HEK293 (cell line): ENCODE measurements around the gene PRUNE2.

Experiments
- CTCF ChIA-PET: fragments of 350-600 bp; formaldehyde crosslinking; extraction: SDS; loops from one replicate; lab custom pipeline; 2021; ENCODE audit warnings: antibody characterized with exemption; lab: Yijun Ruan, JAX
- POLR2A ChIA-PET: fragments of 300-600 bp; formaldehyde crosslinking; extraction: SDS; loops from one replicate; lab custom pipeline; 2020; ENCODE audit warnings: antibody characterized with exemption, inconsistent platforms; lab: Yijun Ruan, JAX
- H3K27ac ChIP-seq: fragments of 200-500 bp; sonication (Bioruptor generic); 2 replicates; pipeline ENCODE4 v1.5.1; 2014; ENCODE audit warnings: low read depth, low read length, control low read depth, inconsistent platforms; ENCODE audit errors: extremely low read depth
- H3K36me3 ChIP-seq, 2 experiments: fragments of 200-500 bp in 1 of 2; sonication (Bioruptor generic) in 1 of 2; 1 replicate in 1 of 2; 2 replicates in 1 of 2; pipeline ENCODE4 v1.5.1; 2014 to 2017; ENCODE audit warnings: inconsistent platforms in 2 of 2, low read length in 2 of 2; ENCODE audit not compliant: control insufficient read depth in 2 of 2, insufficient read depth in 1 of 2
- H3K4me1 ChIP-seq: fragments of 200-500 bp; sonication (Bioruptor generic); 2 replicates; pipeline ENCODE4 v1.5.1; 2014; ENCODE audit warnings: mild to moderate bottlenecking, low read length, inconsistent platforms; ENCODE audit not compliant: control insufficient read depth, insufficient read depth
- H3K4me3 ChIP-seq: 2 replicates; pipeline ENCODE4 v1.5.1; 2011; ENCODE audit warnings: low read depth, mild to moderate bottlenecking, control low read depth, low read length, moderate library complexity
- H3K9me3 ChIP-seq: fragments of 200-500 bp; sonication (Bioruptor generic); 2 replicates; pipeline ENCODE4 v1.5.1; 2014; ENCODE audit warnings: low read depth, low read length, inconsistent platforms; ENCODE audit not compliant: control insufficient read depth, insufficient read depth
- IKZF3 ChIP-seq: fragments of 450-650 bp; IDR thresholded peaks from 2 replicates; pipeline ENCODE4 v1.5.0; 2018; ENCODE audit warnings: missing biosample characterization, mild to moderate bottlenecking, missing genetic modification characterization, moderate library complexity
- MZF1 ChIP-seq: fragments of 450-650 bp; formaldehyde crosslinking; IDR thresholded peaks from 2 replicates; pipeline ENCODE4 v1.5.1; 2017; ENCODE audit warnings: missing biosample characterization, missing genetic modification characterization, borderline replicate concordance
- OSR2 ChIP-seq: fragments of 450-650 bp; formaldehyde crosslinking; IDR thresholded peaks from 2 replicates; pipeline ENCODE4 v1.5.1; 2016; ENCODE audit warnings: missing biosample characterization, missing genetic modification characterization
- REPIN1 ChIP-seq: fragments of 450-650 bp; formaldehyde crosslinking; IDR thresholded peaks from 2 replicates; pipeline ENCODE4 v1.5.1; 2017; ENCODE audit warnings: missing biosample characterization, missing genetic modification characterization, low read depth
- ZBTB20 ChIP-seq: fragments of 450-650 bp; formaldehyde crosslinking; IDR thresholded peaks from 2 replicates; pipeline ENCODE4 v1.5.1; 2016; ENCODE audit warnings: missing biosample characterization, missing genetic modification characterization
- ZFP3 ChIP-seq: fragments of 450-650 bp; formaldehyde crosslinking; IDR thresholded peaks from 2 replicates; pipeline ENCODE4 v1.5.1; 2016; ENCODE audit warnings: low read depth, missing biosample characterization, missing genetic modification characterization
- ZFP69B ChIP-seq: fragments of 450-650 bp; formaldehyde crosslinking; IDR thresholded peaks from 2 replicates; pipeline ENCODE4 v1.5.1; 2016; ENCODE audit warnings: missing biosample characterization, missing genetic modification characterization
- ZNF114 ChIP-seq: fragments of 450-650 bp; formaldehyde crosslinking; IDR thresholded peaks from 2 replicates; pipeline ENCODE4 v1.5.0; 2017; ENCODE audit warnings: missing biosample characterization, missing genetic modification characterization
- ZNF157 ChIP-seq: fragments of 450-650 bp; formaldehyde crosslinking; IDR thresholded peaks from 2 replicates; pipeline ENCODE4 v1.5.1; 2016; ENCODE audit warnings: missing biosample characterization, missing genetic modification characterization
- ZNF214 ChIP-seq: fragments of 450-650 bp; formaldehyde crosslinking; IDR thresholded peaks from 2 replicates; pipeline ENCODE4 v1.5.1; 2017; ENCODE audit warnings: missing biosample characterization, mild to moderate bottlenecking, missing genetic modification characterization, borderline replicate concordance
- ZNF221 ChIP-seq: fragments of 450-650 bp; formaldehyde crosslinking; IDR thresholded peaks from 2 replicates; pipeline ENCODE4 v1.5.1; 2017; ENCODE audit warnings: missing biosample characterization, missing genetic modification characterization, borderline replicate concordance
- ZNF239 ChIP-seq: fragments of 450-650 bp; formaldehyde crosslinking; IDR thresholded peaks from 2 replicates; pipeline ENCODE4 v1.5.1; 2016; ENCODE audit warnings: missing biosample characterization, missing genetic modification characterization
- ZNF266 ChIP-seq: fragments of 450-650 bp; formaldehyde crosslinking; IDR thresholded peaks from 2 replicates; pipeline ENCODE4 v1.5.1; 2016; ENCODE audit warnings: missing biosample characterization, missing genetic modification characterization, low read depth
- ZNF280D ChIP-seq: fragments of 450-650 bp; formaldehyde crosslinking; IDR thresholded peaks from 2 replicates; pipeline ENCODE4 v1.5.1; 2016; ENCODE audit warnings: missing biosample characterization, missing genetic modification characterization
- ZNF394 ChIP-seq: fragments of 450-650 bp; formaldehyde crosslinking; IDR thresholded peaks from 2 replicates; pipeline ENCODE4 v1.5.1; 2016; ENCODE audit warnings: missing biosample characterization, missing genetic modification characterization, mild to moderate bottlenecking, moderate library complexity, borderline replicate concordance
- ZNF514 ChIP-seq: fragments of 450-650 bp; formaldehyde crosslinking; IDR thresholded peaks from 2 replicates; pipeline ENCODE4 v1.5.1; 2016; ENCODE audit warnings: missing biosample characterization, missing genetic modification characterization
- ZNF610 ChIP-seq: fragments of 450-650 bp; formaldehyde crosslinking; IDR thresholded peaks from 2 replicates; pipeline ENCODE4 v1.5.1; 2016; ENCODE audit warnings: missing biosample characterization, missing genetic modification characterization, borderline replicate concordance
- ZNF660 ChIP-seq: fragments of 450-650 bp; IDR thresholded peaks from 2 replicates; pipeline ENCODE4 v1.5.1; 2018; ENCODE audit warnings: missing biosample characterization, mild to moderate bottlenecking, missing genetic modification characterization
- ZNF768 ChIP-seq: fragments of 450-650 bp; formaldehyde crosslinking; IDR thresholded peaks from 2 replicates; pipeline ENCODE4 v1.5.1; 2018; ENCODE audit warnings: missing biosample characterization, mild to moderate bottlenecking, missing genetic modification characterization
- ZNF776 ChIP-seq: fragments of 450-650 bp; formaldehyde crosslinking; IDR thresholded peaks from 2 replicates; pipeline ENCODE4 v1.5.0; 2017; ENCODE audit warnings: missing biosample characterization, missing genetic modification characterization, borderline replicate concordance
- ZNF785 ChIP-seq: fragments of 450-650 bp; formaldehyde crosslinking; IDR thresholded peaks from 2 replicates; pipeline ENCODE4 v1.5.1; 2016; ENCODE audit warnings: missing biosample characterization, missing genetic modification characterization
- ZSCAN30 ChIP-seq: fragments of 450-650 bp; IDR thresholded peaks from 2 replicates; pipeline ENCODE4 v1.5.1; 2018; ENCODE audit warnings: missing biosample characterization, mild to moderate bottlenecking, missing genetic modification characterization, moderate library complexity
- TF ChIP-seq, protein P1 (sequence below): fragments of 450-650 bp; formaldehyde crosslinking; IDR thresholded peaks from 2 replicates; pipeline ENCODE4 v1.5.1; 2017; ENCODE audit warnings: missing biosample characterization, missing genetic modification characterization
- TF ChIP-seq, protein P2 (sequence below): fragments of 450-650 bp; formaldehyde crosslinking; IDR thresholded peaks from 2 replicates; pipeline ENCODE4 v1.5.1; 2016; ENCODE audit warnings: missing biosample characterization, missing genetic modification characterization
- TF ChIP-seq, protein P3 (sequence below): fragments of 450-650 bp; formaldehyde crosslinking; IDR thresholded peaks from 2 replicates; pipeline ENCODE4 v1.5.1; 2016; ENCODE audit warnings: missing biosample characterization, missing genetic modification characterization

PRUNE2 gene

GRCh38 chr9:76883341-76883855 is 22.5 kb downstream of the PRUNE2 start (continued):
- TF ChIP-seq ZNF514 (tag by site-specific recombination) (no peak), ZNF157 (tag by site-specific recombination) (no peak), ZNF239 (tag by site-specific recombination) (no peak), ZNF266 (tag by site-specific recombination) (no peak)
- TF ChIP-seq, protein P1, sequence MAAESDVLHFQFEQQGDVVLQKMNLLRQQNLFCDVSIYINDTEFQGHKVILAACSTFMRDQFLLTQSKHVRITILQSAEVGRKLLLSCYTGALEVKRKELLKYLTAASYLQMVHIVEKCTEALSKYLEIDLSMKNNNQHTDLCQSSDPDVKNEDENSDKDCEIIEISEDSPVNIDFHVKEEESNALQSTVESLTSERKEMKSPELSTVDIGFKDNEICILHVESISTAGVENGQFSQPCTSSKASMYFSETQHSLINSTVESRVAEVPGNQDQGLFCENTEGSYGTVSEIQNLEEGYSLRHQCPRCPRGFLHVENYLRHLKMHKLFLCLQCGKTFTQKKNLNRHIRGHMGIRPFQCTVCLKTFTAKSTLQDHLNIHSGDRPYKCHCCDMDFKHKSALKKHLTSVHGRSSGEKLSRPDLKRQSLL, result no peak
- TF ChIP-seq, protein P2, sequence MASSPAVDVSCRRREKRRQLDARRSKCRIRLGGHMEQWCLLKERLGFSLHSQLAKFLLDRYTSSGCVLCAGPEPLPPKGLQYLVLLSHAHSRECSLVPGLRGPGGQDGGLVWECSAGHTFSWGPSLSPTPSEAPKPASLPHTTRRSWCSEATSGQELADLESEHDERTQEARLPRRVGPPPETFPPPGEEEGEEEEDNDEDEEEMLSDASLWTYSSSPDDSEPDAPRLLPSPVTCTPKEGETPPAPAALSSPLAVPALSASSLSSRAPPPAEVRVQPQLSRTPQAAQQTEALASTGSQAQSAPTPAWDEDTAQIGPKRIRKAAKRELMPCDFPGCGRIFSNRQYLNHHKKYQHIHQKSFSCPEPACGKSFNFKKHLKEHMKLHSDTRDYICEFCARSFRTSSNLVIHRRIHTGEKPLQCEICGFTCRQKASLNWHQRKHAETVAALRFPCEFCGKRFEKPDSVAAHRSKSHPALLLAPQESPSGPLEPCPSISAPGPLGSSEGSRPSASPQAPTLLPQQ, result no peak

DNA sequence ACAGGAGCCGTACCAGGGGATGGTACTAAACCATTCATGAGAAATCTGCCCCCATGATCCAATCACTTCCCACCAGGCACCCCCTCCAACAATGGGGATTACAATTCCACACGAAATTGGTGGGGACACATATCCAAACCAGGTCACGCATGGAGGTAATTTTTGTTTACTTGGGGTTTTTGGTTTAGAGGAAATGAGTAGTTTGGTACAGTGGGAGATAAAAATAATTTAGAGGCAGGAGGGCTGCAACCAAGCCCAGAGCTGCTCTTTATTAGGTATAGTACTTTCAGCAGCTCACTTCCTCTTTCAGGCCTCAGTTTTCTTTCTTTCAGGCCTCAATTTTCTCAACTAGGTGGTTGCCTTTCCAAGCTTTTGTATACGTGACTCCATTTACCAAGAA is 23.2 kb downstream of the PRUNE2 start:
- TF ChIP-seq, protein P3, sequence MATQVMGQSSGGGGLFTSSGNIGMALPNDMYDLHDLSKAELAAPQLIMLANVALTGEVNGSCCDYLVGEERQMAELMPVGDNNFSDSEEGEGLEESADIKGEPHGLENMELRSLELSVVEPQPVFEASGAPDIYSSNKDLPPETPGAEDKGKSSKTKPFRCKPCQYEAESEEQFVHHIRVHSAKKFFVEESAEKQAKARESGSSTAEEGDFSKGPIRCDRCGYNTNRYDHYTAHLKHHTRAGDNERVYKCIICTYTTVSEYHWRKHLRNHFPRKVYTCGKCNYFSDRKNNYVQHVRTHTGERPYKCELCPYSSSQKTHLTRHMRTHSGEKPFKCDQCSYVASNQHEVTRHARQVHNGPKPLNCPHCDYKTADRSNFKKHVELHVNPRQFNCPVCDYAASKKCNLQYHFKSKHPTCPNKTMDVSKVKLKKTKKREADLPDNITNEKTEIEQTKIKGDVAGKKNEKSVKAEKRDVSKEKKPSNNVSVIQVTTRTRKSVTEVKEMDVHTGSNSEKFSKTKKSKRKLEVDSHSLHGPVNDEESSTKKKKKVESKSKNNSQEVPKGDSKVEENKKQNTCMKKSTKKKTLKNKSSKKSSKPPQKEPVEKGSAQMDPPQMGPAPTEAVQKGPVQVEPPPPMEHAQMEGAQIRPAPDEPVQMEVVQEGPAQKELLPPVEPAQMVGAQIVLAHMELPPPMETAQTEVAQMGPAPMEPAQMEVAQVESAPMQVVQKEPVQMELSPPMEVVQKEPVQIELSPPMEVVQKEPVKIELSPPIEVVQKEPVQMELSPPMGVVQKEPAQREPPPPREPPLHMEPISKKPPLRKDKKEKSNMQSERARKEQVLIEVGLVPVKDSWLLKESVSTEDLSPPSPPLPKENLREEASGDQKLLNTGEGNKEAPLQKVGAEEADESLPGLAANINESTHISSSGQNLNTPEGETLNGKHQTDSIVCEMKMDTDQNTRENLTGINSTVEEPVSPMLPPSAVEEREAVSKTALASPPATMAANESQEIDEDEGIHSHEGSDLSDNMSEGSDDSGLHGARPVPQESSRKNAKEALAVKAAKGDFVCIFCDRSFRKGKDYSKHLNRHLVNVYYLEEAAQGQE (tag by site-specific recombination), result no peak
- TF ChIP-seq ZSCAN30, result no peak
- no peak for TF ChIP-seq ZNF768 (tag by site-specific recombination)
- TF ChIP-seq ZNF266 (tag by site-specific recombination), result no peak
- TF ChIP-seq REPIN1 (tag by site-specific recombination), result no peak
- no peak for TF ChIP-seq IKZF3
- no peak for TF ChIP-seq ZNF785 (tag by site-specific recombination)
- TF ChIP-seq OSR2, result no peak
- no peak for TF ChIP-seq ZNF660 (tag by site-specific recombination)
- TF ChIP-seq ZNF114 (tag by site-specific recombination), result no peak
- TF ChIP-seq MZF1 (tag by site-specific recombination), result no peak
- TF ChIP-seq ZNF610 (tag by site-specific recombination), result no peak
- TF ChIP-seq ZBTB20 (tag by site-specific recombination), result no peak
- TF ChIP-seq ZFP69B, result no peak
- TF ChIP-seq ZNF776 (tag by site-specific recombination), result no peak
- TF ChIP-seq ZNF394 (tag by site-specific recombination), result no peak
- no peak for TF ChIP-seq ZNF280D (tag by site-specific recombination)
- no peak for TF ChIP-seq ZNF214 (tag by site-specific recombination)
- TF ChIP-seq ZFP3 (tag by site-specific recombination), result no peak
- TF ChIP-seq ZNF221 (tag by site-specific recombination), result no peak
- CTCF ChIA-PET, result interaction anchor here (0.7 kb wide), 1 partner anchor 173 kb away, joined by 3 read pairs; no protein-coding TSS in a partner anchor
- POLR2A ChIA-PET, result no interaction called here
- Histone ChIP-seq H3K4me1 (no peaks in the 10 kb centered on the region), H3K27ac (no peak overlapping the region), H3K36me3 (no peaks in the 10 kb centered on the region), H3K9me3 (no peaks in the 10 kb centered on the region), H3K4me3 (no peak overlapping the region)
